NK-92 treated with Interleukin-12 subunit alpha and Interleukin-12 subunit beta, amount 100 ng/mL, for 24 hours (cell line): ENCODE results near the gene DES.

ENCODE experiments used
- DNase-seq: peaks from one replicate; lab custom pipeline; 2025; lab: John Stamatoyannopoulos, UW

Gene DES

GRCh38 chr2:219438453-219438852 lies 20.3 kb downstream of the DES start:
- no peak for DNase-seq

GRCh38 chr2:219439506-219439905 lies 21.3 kb downstream of the DES start:
- DNase-seq = no peak

- no peak for DNase-seq
Observed at GRCh38 chr2:219440388-219441256, 22.4 kb downstream of the DES start.

- no peak for DNase-seq
Observed at GRCh38 chr2:219441451-219442255, 23.5 kb downstream of the DES start.

- no peak for DNase-seq
Observed at GRCh38 chr2:219442256-219443015, 24.3 kb downstream of the DES start.

GRCh38 chr2:219443016-219443696 lies 25.0 kb downstream of the DES start:
- DNase-seq = no peak

GRCh38 chr2:219443697-219444023 lies 25.5 kb downstream of the DES start:
- DNase-seq = no peak

- DNase-seq = no peak
Observed at GRCh38 chr2:219444566-219445091, 26.5 kb downstream of the DES start.

GRCh38 chr2:219445220-219445640 lies 27.1 kb downstream of the DES start:
- no peak for DNase-seq

GRCh38 chr2:219446101-219446504 lies 27.9 kb downstream of the DES start:
- DNase-seq = no peak

- no peak for DNase-seq
Observed at GRCh38 chr2:219446689-219447088, 28.5 kb downstream of the DES start.

GRCh38 chr2:219447242-219448098 lies 29.3 kb downstream of the DES start:
- DNase-seq = no peak

- no peak for DNase-seq
Observed at GRCh38 chr2:219448099-219448775, 30.1 kb downstream of the DES start.

GRCh38 chr2:219448776-219449341 lies 30.7 kb downstream of the DES start:
- DNase-seq = no peak

GRCh38 chr2:219449609-219450008 lies 31.4 kb downstream of the DES start:
- no peak for DNase-seq

GRCh38 chr2:219451661-219452360 lies 33.6 kb downstream of the DES start:
- no peak for DNase-seq

GRCh38 chr2:219452361-219453317 lies 34.5 kb downstream of the DES start:
- no peak for DNase-seq
